Activated CD4-positive, alpha-beta T cell treated with anti-CD3 and anti-CD28 coated beads for 36 hours (primary cell): Measurements from ENCODE around the gene APEX2. TPM values are rescaled to one million over a fixed set of nuclear protein-coding genes. Genes with fewer than 3 reads are reported as not detected.

Source experiments
- ATAC-seq: fragments of 200-7000 bp; cut with Tn5 transposase; one replicate; pipeline ENCODE4 v1.10.0; 2021; ENCODE audit warnings: mild to moderate bottlenecking, moderate library complexity
- CTCF ChIA-PET: fragments of 350-600 bp; sonication (Branson Sonifier 250); formaldehyde crosslinking; loops from one replicate; lab custom pipeline; 2021; ENCODE audit warnings: antibody characterized with exemption; lab: Charles Lee
- POLR2A ChIA-PET: fragments of 350-600 bp; sonication (Branson Sonifier 250); formaldehyde crosslinking; loops from one replicate; lab custom pipeline; 2021; ENCODE audit warnings: antibody characterized with exemption, inconsistent platforms; lab: Charles Lee
- DNase-seq: peaks from one replicate; pipeline ENCODE4 v3.0.0-alpha.2; 2020
- H3K27ac Mint-ChIP-seq: one replicate; pipeline ENCODE4 v1.8.0; 2021; ENCODE audit warnings: mixed read lengths
- H3K27me3 Mint-ChIP-seq: one replicate; pipeline ENCODE4 v1.8.0; 2021; ENCODE audit warnings: mixed read lengths
- H3K36me3 Mint-ChIP-seq: one replicate; pipeline ENCODE4 v1.8.0; 2021; ENCODE audit warnings: low read depth, mixed read lengths
- H3K4me1 Mint-ChIP-seq: one replicate; pipeline ENCODE4 v1.8.0; 2021; ENCODE audit warnings: mixed read lengths
- H3K4me3 Mint-ChIP-seq: one replicate; pipeline ENCODE4 v1.8.0; 2021; ENCODE audit warnings: mild to moderate bottlenecking, moderate library complexity, mixed read lengths
- H3K9me3 Mint-ChIP-seq: one replicate; pipeline ENCODE4 v1.8.0; 2021; ENCODE audit warnings: low read depth, mixed read lengths
- intact Hi-C, 2 experiments: fragments of 100-400 bp; cut with DNase I in 1 of 2; cut with micrococcal nuclease in 1 of 2; formaldehyde crosslinking; loops; one replicate each; pipeline versions ENCODE4 v1.14.2 to v1.15.1; 2022 to 2024; cut with DNase I, micrococcal nuclease
- total RNA-seq, 2 experiments: library from RNA; stranded (reverse); gene quantifications; one replicate each; pipeline ENCODE4 v1.2.3, GENCODE V29; 2021

Gene APEX2
- total RNA-seq, 2 experiments from 2014 or later, result 37.7 to 41.4 TPM

GRCh38 chrX:55056820-55057674 is 56.9 kb downstream of the APEX2 start:
- CTCF ChIA-PET, result interaction anchor here (0.8 to 1.3 kb wide), 5 partner anchors 44 to 432 kb away, joined by 3 to 11 read pairs (median 4); partner anchors contain the start of gene APEX2
- no peaks in the 10 kb centered on the region for H3K27me3 Mint-ChIP-seq
- POLR2A ChIA-PET, result interaction anchor here (0.5 kb wide), 1 partner anchor 341 kb away, joined by 4 read pairs; no protein-coding TSS in a partner anchor
- peaks cover 18% of the 10 kb centered on the region for H3K4me1 Mint-ChIP-seq
- peak overlapping the region; percentile 46 for H3K4me3 Mint-ChIP-seq
- H3K36me3 Mint-ChIP-seq, result no peaks in the 10 kb centered on the region
- DNase-seq (peak; percentile 20), ATAC-seq (peak; percentile 78)
- no peaks in the 10 kb centered on the region for H3K9me3 Mint-ChIP-seq
- intact Hi-C loops, result loop anchor here (1.0 to 5.0 kb wide), 8 partner anchors 56 to 635 kb away; partner anchors contain the start of genes APEX2 (in 1 of the 2) and MAGED2 (in 1 of the 2)
- H3K27ac Mint-ChIP-seq, result peak overlapping the region; percentile 21

DNA sequence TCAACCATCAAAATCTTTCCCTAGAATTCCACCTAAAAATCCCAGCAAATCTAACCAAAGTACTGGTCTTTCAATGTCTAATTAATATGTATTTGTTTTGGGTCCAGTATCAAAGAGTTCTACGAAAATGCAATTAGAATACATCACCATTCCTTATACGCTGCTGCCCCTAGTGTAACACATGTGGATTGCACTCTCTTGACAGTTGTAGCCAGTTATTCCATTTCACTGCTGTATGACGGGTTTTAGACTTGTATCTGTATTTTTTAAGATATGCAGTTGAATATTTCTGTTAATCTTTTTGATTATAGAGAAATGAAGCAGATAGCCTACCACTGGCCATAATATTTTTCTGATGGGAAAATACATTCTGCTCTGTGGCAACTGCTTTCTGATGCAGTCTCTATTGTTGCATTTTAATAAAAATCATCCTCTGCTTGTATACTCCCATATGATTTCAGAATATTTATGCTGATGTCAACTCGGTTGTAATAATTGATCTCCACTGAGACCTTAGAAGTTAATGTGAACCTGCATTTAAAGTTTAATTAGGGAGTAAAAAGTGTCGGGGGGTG is 57.6 kb downstream of the APEX2 start:
- H3K4me1 Mint-ChIP-seq, result peaks cover 18% of the 10 kb centered on the region
- DNase-seq, result peak; percentile 31
- H3K4me3 Mint-ChIP-seq, result peak overlapping the region; percentile 46
- no peaks in the 10 kb centered on the region for H3K36me3 Mint-ChIP-seq
- ChIA-PET CTCF (interaction anchor here (0.9 to 1.3 kb wide), 4 partner anchors 45 to 431 kb away, joined by 3 to 11 read pairs (median 4); partner anchors contain the start of gene APEX2), POLR2A (no interaction called here)
- H3K9me3 Mint-ChIP-seq, result no peaks in the 10 kb centered on the region
- H3K27me3 Mint-ChIP-seq, result no peaks in the 10 kb centered on the region
- H3K27ac Mint-ChIP-seq, result no peak overlapping the region
- intact Hi-C loops, result loop anchor here (1.0 to 5.0 kb wide), 8 partner anchors 57 to 635 kb away; partner anchors contain the start of genes APEX2 (in 1 of the 2) and MAGED2 (in 1 of the 2)
- peak; percentile 73 for ATAC-seq

Other genes with a start within 250 kb of the APEX2 start
- gene ITIH6, start 202.1 kb upstream of the APEX2 start, total RNA-seq, result not detected
- gene MAGED2, start 192.6 kb upstream of the APEX2 start, total RNA-seq, result 10 to 100 TPM; 27.4 to 35.5 TPM
- gene TRO, start 79.5 kb upstream of the APEX2 start, total RNA-seq, result 1 to 10 TPM; 4.8 to 5.5 TPM
- gene PFKFB1, start 6.2 kb upstream of the APEX2 start, total RNA-seq, result under 1 TPM; 0.55 to 0.67 TPM
- not detected for gene ALAS2, start 30.6 kb downstream of the APEX2 start, total RNA-seq
- gene PAGE2B, start 74.7 kb downstream of the APEX2 start, total RNA-seq, result under 1 TPM; 0.55 to 0.70 TPM
- gene PAGE2, start 88.7 kb downstream of the APEX2 start, total RNA-seq, result not detected
- gene PAGE5, start 220.0 kb downstream of the APEX2 start, total RNA-seq, result under 1 TPM in 1 of 2 experiments, not detected in 1; 0.49 TPM